Smooth muscle cell (in vitro differentiated cells): ENCODE data around the gene PSORS1C2. TPM values are rescaled to one million over a fixed set of nuclear protein-coding genes. Genes with fewer than 3 reads are reported as not detected.

ENCODE experiments used
- DNase-seq: peaks from one replicate; lab custom pipeline; 2025; ENCODE audit not compliant: unreplicated experiment; lab: John Stamatoyannopoulos, UW
- H2AFZ ChIP-seq: fragments of 200-600 bp; sonication (generic); 2 replicates; pipeline ENCODE4 v1.6.0; 2016; ENCODE audit warnings: antibody characterized with exemption, low read depth, mild to moderate bottlenecking
- H3F3A ChIP-seq: fragments of 200-600 bp; sonication (generic); 2 replicates; pipeline ENCODE4 v1.6.0; 2017; ENCODE audit warnings: antibody characterized with exemption, low read depth
- H3K27ac ChIP-seq: fragments of 200-600 bp; sonication (generic); 2 replicates; pipeline ENCODE4 v1.5.1; 2016; ENCODE audit warnings: low read depth, mild to moderate bottlenecking
- H3K27me3 ChIP-seq: fragments of 200-600 bp; sonication (generic); 2 replicates; pipeline ENCODE4 v1.6.1; 2016; ENCODE audit warnings: low read depth, mild to moderate bottlenecking
- H3K36me3 ChIP-seq: fragments of 200-600 bp; sonication (generic); 2 replicates; pipeline ENCODE4 v1.5.1; 2016; ENCODE audit warnings: low read depth
- H3K4me1 ChIP-seq: fragments of 200-600 bp; sonication (generic); 2 replicates; pipeline ENCODE4 v1.5.1; 2016; ENCODE audit warnings: low read depth
- H3K4me2 ChIP-seq: fragments of 200-600 bp; sonication (generic); 2 replicates; pipeline ENCODE4 v1.6.0; 2016; ENCODE audit warnings: mild to moderate bottlenecking
- H3K4me3 ChIP-seq: fragments of 200-600 bp; sonication (generic); 2 replicates; pipeline ENCODE4 v1.5.1; 2016; ENCODE audit warnings: mild to moderate bottlenecking
- H3K79me2 ChIP-seq: fragments of 200-600 bp; sonication (generic); 2 replicates; pipeline ENCODE4 v1.6.0; 2016; ENCODE audit warnings: low read depth, mild to moderate bottlenecking
- H3K9ac ChIP-seq: fragments of 200-600 bp; sonication (generic); 2 replicates; pipeline ENCODE4 v1.6.0; 2016; ENCODE audit warnings: low read depth
- H3K9me3 ChIP-seq: fragments of 200-600 bp; sonication (generic); replicated peaks from 2 replicates; pipeline ENCODE4 v1.5.1; 2016; ENCODE audit warnings: low read depth
- H4K20me1 ChIP-seq: fragments of 200-600 bp; sonication (generic); 2 replicates; pipeline ENCODE4 v1.6.0; 2016; ENCODE audit warnings: low read depth
- CTCF ChIP-seq: fragments of 200-600 bp; sonication (generic); IDR thresholded peaks from 2 replicates; pipeline ENCODE4 v1.5.1; 2017; ENCODE audit warnings: borderline replicate concordance, mild to moderate bottlenecking, antibody characterized with exemption; ENCODE audit not compliant: insufficient read depth, poor library complexity, severe bottlenecking
- WGBS: methylation state at CpG from one replicate; pipeline ENCODE4 v1.1.7; 2016; ENCODE audit warnings: low lambda C conversion rate; 5-methylcytosine and 5-hydroxymethylcytosine counted together
- polyA plus RNA-seq: library from polyadenylated mRNA; unstranded; fragments of >200 nt; fragmentation: Nextera tagmentation; extraction: Ambion mirVana; gene quantifications from 2 replicates; pipeline ENCODE4 v1.2.1, GENCODE V29; 2016
- total RNA-seq: library from RNA; depleted of rRNA; stranded (reverse); fragments of >200 nt; gene quantifications from 2 replicates; pipeline ENCODE4 v1.2.3, GENCODE V29; 2014

PSORS1C2 gene
- total and polyA plus RNA-seq, 2 experiments from 2014 or later, result 0.49 to 1.1 TPM

DNA sequence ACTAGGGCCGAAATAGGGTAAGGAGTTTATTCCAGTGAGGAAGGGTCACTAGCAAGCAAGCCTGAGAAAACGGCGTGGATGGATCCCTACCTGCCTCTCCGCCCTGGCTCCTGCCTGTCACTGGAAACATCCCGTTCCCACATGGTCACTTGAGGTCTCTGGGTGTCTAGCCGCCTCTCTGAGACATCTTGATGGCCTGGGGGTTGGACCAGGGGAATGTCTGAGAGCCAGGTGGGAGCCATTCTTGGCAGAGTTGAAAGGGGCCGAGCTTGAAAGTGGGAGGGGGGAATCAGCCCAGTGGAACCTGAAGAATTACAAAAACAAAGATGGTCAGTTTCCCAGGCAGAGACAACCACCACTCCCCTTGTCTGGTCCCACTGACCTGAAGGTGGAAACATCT lies 17.8 kb upstream of the PSORS1C2 start:
- Histone ChIP-seq H3K9ac (no peak overlapping the region), H3F3A (no peaks in the 10 kb centered on the region), H3K4me1 (peaks cover 16% of the 10 kb centered on the region), H3K4me3 (no peak overlapping the region), H3K4me2 (no peak overlapping the region), H3K79me2 (no peaks in the 10 kb centered on the region), H3K36me3 (no peaks in the 10 kb centered on the region), H3K27ac (no peak overlapping the region), H2AFZ (no peak overlapping the region), H3K27me3 (no peaks in the 10 kb centered on the region), H3K9me3 (no peaks in the 10 kb centered on the region), H4K20me1 (no peaks in the 10 kb centered on the region)
- 96% methylated on average over 7 of the region's 7 CpGs for WGBS
- no peak for TF ChIP-seq CTCF
- no peak for DNase-seq

DNA sequence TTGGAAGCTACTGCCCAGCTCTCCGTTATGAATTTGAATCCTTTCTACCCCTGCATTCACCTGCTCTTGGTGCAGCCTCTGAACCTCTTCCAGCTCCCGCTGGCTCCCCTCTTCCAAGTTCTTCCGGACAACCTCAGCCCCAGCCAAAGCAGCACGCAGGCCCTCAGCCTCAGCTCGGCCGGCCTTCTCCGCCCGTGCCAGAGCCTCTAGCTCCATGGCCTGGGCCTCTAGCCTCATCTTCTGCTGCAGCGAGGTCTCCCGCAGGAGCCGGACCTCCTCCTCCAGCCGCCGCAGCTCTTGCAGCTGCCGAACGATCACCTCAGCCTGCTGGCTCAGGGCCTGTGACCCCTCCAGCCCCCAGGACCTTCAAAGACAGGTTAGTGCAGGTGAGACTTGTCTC lies 15.6 kb upstream of the PSORS1C2 start:
- Histone ChIP-seq H4K20me1 (no peaks in the 10 kb centered on the region), H3K79me2 (no peaks in the 10 kb centered on the region), H3K4me1 (peaks cover 14% of the 10 kb centered on the region), H3K9me3 (no peaks in the 10 kb centered on the region), H3K36me3 (no peaks in the 10 kb centered on the region), H3K4me3 (no peak overlapping the region), H3K4me2 (no peak overlapping the region), H3F3A (no peaks in the 10 kb centered on the region), H3K27ac (no peak overlapping the region), H3K27me3 (no peaks in the 10 kb centered on the region), H3K9ac (no peak overlapping the region), H2AFZ (no peak overlapping the region)
- no peak for TF ChIP-seq CTCF
- WGBS, result 96% methylated on average over 15 of the region's 15 CpGs
- DNase-seq, result no peak

DNA sequence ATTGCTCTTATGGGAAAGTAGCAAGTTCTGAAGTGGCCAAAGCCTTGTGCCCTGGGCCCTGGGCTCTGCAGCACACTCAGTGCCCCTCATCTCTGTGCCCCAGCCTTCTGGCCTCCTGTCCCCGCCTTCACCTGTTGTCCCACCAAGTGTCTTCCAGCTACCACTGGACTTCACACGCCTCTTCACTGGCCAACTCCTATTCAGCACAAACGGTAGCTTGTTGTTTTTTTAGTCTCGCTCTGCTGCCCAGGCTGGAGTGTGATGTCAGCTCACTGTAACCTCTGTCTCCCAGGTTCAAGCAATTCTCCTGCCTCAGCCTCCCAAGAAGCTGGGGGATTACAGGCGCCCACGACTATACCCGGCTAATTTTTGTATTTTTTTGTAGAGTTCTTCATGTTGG lies 13.9 kb upstream of the PSORS1C2 start:
- DNase-seq, result no peak
- Histone ChIP-seq H3K27me3 (no peaks in the 10 kb centered on the region), H4K20me1 (no peaks in the 10 kb centered on the region), H2AFZ (no peak overlapping the region), H3K4me2 (no peak overlapping the region), H3K79me2 (no peaks in the 10 kb centered on the region), H3K4me3 (no peak overlapping the region), H3K27ac (no peak overlapping the region), H3K4me1 (peaks cover 8% of the 10 kb centered on the region), H3F3A (no peaks in the 10 kb centered on the region), H3K9ac (no peak overlapping the region), H3K36me3 (no peaks in the 10 kb centered on the region), H3K9me3 (no peaks in the 10 kb centered on the region)
- no peak for TF ChIP-seq CTCF
- 93% methylated on average over 7 of the region's 7 CpGs for WGBS

- Histone ChIP-seq H3K9ac (no peak overlapping the region), H3K9me3 (no peaks in the 10 kb centered on the region), H2AFZ (no peak overlapping the region), H3K27me3 (no peaks in the 10 kb centered on the region), H3K4me2 (no peak overlapping the region), H3K4me1 (no peaks in the 10 kb centered on the region), H3K79me2 (no peaks in the 10 kb centered on the region), H3K36me3 (no peaks in the 10 kb centered on the region), H3K4me3 (no peak overlapping the region), H3F3A (no peaks in the 10 kb centered on the region), H3K27ac (no peak overlapping the region), H4K20me1 (no peaks in the 10 kb centered on the region)
- DNase-seq, result no peak
- WGBS, result 88% methylated on average over 6 of the region's 6 CpGs
- no peak for TF ChIP-seq CTCF
Measured at GRCh38 chr6:31149827-31150447, 11.1 kb upstream of the PSORS1C2 start.
